Measurements from ENCODE around the gene FGFR3.

DNA sequence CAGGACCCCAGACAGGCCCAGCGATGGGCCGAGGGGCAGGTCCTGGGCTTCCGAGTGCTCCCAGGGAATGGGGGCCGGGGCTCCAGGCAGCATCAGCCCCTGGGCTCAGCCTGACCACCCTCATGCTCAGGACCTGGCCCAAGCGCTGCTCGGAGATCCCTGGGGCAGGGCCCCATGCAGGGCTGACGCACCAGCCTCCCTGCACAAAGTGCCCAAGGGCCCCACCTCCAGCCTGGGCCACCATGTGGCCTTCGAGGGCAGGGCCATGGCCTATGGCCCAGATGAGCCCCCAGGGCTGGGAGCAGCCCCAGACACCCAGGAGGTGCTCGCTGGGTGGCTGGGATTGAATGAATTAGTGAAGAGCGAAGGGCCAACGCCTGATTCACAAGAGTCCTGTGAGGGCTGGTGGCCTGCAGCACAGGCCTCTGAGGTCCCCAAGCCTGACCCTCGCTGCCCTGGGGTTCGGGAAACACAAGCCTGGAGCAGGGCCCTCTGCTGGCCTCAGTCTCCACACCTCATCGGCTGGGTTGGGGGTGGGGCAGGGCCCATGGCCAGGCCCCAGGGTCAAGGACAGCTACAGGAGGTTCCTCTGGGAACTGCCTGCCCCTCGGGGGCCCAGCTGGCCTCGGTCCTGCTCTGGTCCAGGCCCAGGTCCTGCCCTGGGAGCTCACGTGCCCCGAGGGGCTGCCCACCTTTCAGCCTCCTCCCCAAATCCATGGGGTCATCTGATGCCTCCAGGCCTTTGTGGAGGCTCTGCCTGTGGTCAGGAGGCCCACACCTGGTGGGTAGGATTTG, 13.3 kb upstream of the FGFR3 start:
- no peak for TF ChIP-seq NR2C2 (IDR thresholded peaks at IDR 0.05; ENCODE audit: borderline replicate concordance, control insufficient read depth, insufficient read length, low read depth)
- TF ChIP-seq POLR2A (IDR thresholded peaks at IDR 0.05; ENCODE audit: low read depth, low read length): no peak
- no peak for TF ChIP-seq CREB1 (IDR thresholded peaks at IDR 0.05; ENCODE audit: low read depth)
- no peak for TF ChIP-seq GABPA (IDR thresholded peaks at IDR 0.05; ENCODE audit: low read depth)
- no peak for TF ChIP-seq CTCF (IDR thresholded peaks at IDR 0.05 in 2 of 3, conservative IDR thresholded peaks at IDR 0.05 in 1 of 3; ENCODE audit: control insufficient read depth in 2 of 3, extremely low read depth in 1 of 3, insufficient read depth in 1 of 3, low read depth in 3 of 3, low read length in 3 of 3)
- TF ChIP-seq CHD2 (IDR thresholded peaks at IDR 0.05; ENCODE audit: borderline replicate concordance, low read depth, low read length): no peak
- no peak for TF ChIP-seq HCFC1 (IDR thresholded peaks at IDR 0.05; ENCODE audit: low read length)
- TF ChIP-seq TCF12 (IDR thresholded peaks at IDR 0.05; ENCODE audit: low read depth, low read length): no peak
- TF ChIP-seq SUZ12 (IDR thresholded peaks at IDR 0.05; ENCODE audit: unreplicated experiment): no peak
- TF ChIP-seq POLR2AphosphoS5 (IDR thresholded peaks at IDR 0.05; ENCODE audit: low read length): no peak
- TF ChIP-seq, protein P1, sequence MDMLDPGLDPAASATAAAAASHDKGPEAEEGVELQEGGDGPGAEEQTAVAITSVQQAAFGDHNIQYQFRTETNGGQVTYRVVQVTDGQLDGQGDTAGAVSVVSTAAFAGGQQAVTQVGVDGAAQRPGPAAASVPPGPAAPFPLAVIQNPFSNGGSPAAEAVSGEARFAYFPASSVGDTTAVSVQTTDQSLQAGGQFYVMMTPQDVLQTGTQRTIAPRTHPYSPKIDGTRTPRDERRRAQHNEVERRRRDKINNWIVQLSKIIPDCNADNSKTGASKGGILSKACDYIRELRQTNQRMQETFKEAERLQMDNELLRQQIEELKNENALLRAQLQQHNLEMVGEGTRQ (IDR thresholded peaks at IDR 0.05; ENCODE audit: borderline replicate concordance, low read depth, low read length): no peak
